Measurements from ENCODE around the gene PTPRJ.

PTPRJ gene

DNA sequence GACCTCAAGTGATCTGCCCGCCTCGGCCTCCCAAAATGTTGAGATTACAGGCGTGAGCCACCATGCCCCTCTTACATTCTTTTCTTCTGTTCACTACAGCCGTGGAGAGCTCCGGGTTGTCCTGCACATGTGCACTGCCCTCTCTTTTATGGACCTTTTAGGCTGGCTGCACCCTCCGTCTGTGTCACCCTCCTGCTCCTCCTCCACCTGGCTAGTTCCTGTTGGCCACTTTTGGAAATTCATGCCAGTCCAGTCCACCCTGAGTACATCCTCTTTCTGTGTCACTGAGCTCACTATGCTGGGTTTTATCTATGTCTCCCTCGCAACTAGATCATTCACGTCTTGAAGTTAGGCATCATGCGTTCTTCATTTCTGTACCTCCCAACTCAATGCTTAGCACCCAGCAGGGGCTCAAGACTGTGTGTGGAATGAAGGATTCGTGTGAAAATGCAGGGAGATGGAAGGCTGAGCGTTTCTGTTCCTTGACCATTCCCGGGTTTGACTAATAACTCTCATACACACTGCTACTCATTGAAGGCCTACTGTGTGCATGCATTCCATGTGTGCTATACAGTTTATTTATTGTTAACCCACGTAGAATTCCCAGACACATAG is 60.6 kb downstream of the PTPRJ start:
- no peak for DNase-seq (ENCODE audit: low read depth)

DNA sequence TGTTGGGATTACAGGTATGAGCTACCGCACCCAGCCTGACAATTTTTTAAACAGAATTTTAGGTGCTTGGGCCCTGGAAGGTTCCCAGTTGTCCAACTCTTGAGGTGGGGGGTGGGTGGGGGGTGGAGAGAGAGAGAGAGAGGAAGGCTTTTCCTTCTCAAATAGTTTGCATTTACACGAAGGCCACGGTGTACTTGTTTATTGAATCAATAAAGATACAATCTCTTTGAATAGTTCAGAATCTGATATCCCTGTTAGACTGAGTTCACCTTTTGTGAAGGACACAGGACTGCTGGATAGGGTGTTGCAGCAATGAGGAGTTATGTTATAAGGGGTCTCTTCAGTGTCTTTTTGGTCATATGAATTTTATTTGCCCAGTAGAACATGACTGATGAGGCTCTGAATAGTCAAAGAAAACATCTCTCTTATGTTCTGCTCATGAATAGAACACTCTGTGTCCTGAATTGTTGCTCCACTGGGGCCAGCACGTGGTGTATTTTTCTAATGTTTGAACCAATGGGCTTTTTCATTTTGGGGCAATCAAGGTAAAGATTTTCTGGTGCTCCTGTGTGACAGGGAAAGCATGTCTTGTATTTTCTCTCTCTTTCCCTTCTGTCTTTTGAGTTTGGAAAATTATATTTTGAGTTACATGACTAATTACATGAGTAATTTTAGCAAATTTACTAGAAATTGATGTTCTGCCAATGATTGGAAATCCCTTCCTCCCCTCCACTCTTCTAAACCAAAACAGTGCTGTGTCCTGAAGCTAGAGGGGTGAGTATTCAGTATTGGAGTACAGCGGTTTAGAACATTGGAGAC is 61.7 kb downstream of the PTPRJ start:
- DNase-seq (ENCODE audit: low read depth), result no peak

DNA sequence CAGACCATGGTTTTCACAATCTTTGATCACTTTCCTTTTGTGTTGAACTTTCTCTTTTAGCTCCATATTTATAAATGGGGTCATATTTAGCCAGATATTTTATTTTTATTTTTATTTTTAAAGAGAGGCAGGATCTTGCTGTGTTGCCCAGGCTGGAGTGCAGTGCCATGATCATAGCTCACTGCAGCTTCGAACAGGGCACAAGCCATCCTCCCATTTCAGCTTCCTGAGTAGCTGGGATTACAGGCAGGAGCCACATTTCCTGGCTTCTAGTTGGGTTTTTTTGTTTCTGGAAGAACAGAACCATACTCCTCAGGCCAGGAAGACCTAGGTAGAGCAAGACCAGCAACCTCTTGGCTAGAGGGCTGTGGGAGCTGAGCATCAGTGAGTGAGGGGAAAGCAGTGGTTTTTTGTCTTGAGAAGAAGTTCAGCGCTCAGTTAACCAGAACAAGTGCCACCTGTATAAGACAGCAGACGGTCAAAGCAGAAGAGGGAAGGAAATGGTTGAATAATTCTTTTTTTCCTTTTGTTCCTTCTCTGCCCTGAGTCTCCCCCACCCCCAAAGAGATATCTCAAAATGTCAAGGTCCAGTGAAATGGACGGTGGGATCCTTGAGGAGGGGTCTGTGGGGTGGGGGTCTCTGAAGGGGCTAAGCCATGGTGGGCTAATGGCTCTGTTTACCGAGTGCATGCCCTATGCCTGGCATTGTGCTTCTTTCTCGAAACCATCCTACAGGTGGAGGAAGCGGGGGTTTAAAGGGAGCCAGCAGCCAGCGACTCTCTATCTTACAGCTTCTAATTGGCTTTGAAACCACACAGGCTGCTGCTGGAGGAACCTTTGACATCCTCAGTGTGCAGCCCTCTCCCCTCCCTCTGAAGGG is 63.0 kb downstream of the PTPRJ start:
- no peak for DNase-seq (ENCODE audit: low read depth)

DNA sequence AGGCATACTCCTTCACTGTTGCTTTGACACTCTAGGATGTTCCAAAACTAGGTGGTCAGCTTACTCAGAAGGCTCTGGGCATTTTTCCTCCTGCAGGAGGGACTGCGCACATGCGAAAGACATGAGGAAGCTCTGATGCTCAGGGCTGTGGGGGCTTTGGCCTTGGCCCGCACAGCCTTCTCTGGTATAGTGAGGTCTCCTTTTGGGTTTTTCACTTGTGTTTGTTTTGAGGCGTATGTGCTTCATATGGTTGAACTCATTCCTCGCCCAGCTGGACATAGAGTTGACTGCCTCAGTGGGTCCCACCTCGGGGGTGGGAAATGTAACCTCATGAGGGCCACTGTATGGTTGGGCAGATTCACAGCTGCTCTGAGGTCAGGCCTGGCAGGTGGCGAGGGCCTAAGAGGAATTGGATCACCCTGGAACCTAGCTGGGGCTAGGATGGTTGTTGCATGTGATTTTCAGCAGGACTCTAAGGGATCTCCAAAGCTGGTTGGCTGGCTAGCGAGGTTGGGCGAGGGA is 63.7 kb downstream of the PTPRJ start:
- no peak for DNase-seq (ENCODE audit: low read depth)

DNA sequence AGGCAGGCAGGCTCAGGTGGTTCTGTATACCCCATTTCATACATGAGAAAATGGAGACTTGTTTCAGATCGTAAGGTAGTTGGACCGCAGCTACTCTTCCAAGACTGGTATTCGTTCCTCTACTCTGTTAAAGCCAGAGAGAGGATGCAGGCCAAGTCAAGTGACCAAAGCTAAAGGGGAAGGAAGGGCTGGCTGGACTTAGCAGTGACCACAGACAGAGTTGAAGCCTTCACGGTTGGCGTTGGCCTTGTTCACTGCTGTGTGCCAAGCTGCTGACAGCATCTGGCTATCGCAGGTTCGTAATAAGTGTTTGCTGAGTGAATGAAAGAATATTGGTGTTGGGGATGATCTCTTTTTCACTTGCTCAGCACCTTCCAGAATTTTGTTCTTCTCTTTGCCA is 64.2 kb downstream of the PTPRJ start:
- DNase-seq (ENCODE audit: low read depth), result no peak

DNA sequence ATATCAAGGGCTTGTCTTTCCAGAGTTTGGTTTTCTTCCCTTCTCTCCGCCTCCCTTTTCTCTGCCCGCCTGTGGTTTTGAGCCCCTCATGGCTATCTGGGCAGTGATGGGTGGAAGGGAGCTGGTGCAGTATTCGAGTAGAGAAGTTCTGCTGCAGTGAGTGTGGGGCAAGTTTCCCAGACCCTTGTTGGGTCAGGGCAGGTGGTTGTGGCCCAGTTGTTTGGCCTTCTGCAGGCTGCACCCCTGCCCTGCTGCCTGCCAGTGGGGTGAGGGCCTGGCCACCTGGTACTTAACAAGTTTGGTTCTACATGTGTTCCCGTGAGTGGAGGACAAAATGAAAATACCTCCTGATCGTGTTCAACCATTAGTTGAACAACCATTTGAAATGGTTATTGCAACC is 65.2 kb downstream of the PTPRJ start:
- DNase-seq (ENCODE audit: low read depth), result no peak

DNA sequence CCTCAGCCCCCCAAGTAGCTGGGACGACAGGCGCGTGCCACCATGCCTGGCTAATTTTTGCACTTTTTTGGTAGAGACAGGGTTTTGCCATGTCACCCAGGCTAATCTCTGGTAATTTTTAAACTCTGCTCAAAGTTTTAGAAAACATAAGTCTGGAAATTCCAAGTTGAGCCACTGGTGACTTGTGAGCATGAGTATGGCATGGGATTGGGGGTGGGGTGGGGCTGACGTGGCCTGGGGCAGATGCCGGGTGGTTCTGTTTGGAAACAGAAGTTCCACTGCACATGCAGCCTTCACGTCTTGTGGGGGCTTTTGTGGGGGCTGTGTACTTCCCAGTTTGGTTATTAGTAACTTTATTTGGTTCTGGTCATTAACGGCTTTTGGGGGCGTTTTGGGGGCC is 67.3 kb downstream of the PTPRJ start:
- DNase-seq (ENCODE audit: low read depth), result no peak

DNA sequence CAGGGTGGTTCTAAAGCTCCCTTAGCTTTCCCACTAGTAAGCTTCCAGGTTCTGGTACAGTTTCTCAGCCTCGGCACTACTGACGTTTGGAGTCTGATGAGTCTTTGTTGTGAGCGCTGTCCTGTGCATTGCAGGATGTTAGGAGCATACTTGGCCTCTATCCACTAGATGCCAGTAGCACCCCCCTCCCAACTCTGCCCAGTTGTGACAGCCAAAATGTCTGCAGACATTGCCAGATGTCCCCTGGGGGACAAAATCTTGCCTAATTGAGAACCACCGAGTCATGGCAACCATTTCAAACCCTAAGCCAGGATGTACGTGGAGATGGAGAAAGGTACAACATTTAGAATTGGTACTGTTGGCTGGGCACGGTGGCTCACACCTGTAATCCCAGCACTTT is 68.7 kb downstream of the PTPRJ start:
- DNase-seq (ENCODE audit: low read depth), result no peak

DNA sequence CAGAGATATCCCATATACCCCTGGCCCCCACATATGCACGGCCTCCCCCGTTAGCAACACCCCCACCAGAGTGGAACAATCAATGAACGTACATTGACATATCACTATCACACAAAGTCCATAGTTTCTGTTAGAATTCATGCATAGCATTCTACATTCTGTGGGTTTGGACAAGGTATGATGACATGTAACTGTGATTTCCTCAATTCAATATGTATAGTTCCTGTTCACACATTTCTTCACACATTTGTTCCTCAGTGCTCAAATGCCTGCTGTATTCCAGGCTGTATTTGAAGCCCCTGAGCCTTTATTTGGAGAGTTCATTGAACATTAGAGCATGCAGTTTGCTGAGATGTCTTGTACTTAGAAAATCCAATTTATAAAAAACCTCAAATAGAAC is 69.9 kb downstream of the PTPRJ start:
- no peak for DNase-seq (ENCODE audit: low read depth)

DNA sequence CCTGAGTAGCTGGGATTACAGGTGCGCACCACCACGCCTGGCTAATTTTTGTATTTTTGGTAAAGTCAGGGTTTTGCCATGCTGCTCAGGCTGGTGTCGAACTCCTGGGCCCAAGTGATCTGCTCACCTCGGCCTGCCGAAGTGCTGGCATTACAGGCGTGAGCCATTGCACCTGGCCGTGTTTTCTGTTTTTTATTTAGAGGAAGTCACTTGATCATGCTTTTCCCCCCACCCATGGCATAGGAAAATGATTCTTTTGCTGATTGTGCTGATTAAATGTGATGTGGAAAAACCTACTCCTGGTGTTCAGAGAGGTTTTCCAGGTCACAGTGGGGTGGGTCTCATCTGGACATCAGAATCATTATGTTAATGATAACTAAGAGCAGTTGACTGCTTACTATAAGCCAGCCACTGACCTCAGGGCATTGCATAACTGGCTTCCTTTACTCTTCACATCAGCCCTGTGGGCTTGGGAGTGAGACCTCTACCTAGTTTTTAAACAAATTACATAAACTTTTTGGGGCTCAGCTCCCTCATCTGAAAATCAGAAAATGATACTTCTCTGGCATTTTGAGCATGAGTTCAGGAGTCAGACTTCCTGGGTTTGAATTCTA is 71.0 kb downstream of the PTPRJ start:
- DNase-seq (ENCODE audit: low read depth), result no peak

DNA sequence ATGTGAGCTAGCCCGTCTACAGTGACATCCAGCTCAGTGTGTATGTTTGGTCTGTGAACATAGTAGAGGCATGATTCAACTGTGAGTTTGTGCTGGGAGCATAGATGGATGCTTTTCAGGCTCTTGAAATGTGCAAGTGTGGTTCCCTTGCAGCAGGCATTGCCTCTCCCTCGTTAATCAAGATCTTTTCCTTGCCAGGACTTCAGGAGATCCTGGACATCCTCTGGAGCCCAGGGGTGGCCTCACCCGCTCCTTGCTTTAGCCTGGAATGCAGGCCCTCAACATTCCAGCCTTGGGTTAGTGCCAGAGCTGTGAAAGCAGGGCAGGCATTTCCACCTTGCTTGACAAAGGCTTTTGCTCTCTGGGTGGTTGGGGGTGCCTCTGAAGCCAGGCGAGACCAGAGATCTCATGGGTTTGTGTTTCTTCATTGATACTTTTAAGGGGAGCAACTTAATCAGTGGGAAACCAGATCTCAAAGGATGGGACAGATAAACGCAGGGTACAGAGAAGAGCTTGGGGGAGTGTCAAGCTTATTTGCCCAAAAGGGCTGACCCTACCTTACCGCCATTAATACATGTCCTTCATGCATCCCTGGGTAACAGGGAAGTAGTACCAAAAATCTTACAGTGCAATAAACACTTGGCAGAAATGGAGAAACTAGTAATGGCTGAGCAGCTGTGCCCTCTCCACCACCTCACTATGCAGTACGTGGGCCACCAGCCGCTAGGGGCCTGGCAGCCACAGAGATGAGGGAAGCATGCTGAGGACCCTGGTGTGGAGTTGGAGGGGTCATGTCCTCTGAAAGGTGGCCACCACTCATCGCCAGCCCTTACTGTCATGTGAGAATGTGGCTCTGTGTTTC is 72.1 kb downstream of the PTPRJ start:
- DNase-seq (ENCODE audit: low read depth), result peak; percentile 43

DNA sequence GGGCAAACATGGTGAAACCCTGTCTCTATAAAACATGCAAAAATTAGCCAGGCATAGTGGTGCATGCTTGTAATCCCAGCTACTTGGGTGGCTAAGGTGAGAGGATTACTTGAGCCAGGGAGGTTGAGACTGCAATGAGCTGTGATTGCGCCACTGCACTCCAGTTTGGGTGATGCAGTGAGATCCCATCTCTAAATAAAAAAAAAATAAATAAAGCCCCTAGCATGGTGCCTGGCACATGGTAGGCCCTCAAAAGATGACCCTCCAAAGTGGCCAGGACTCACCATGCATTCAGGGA is 74.6 kb downstream of the PTPRJ start:
- DNase-seq (ENCODE audit: low read depth), result no peak

DNA sequence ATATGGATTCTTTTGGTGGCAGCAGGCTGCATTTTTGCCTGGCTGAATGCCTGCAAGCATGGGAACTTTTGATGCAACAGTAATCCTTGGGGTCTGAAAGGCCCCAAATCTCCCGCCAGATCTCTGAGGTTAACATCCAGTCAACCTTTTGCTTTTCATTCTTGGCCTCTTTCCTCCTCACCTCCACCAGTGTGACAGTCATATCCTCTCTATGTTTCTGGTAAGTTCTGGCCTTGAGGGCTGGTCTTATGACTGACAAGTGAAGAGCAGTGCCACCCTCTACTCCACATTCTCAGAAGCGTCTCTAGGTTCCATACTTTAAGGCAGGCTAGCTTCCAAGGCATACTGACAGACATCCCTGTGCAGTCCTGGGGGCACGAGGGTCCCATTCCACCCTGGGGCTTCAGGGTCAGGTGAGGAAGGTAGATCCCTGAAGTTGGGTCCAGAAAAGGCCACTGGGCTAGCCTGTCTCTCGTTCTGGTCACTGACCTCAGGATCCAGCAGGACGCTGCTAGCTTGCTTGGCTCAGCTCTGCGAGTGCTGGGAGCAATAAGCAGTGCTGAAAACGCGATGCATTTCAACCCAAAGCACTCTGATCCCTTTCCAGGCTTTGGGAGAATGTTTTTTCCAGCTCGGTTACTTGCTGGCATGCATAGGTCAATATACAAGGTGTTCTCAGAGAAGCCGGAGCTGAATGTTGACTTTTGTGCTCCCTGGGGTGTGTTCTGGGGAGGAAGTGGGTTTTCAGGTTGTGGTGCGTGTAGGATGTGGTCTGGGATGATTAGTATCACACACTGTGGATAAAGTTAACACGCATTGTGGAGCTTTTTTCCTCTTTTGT is 75.2 kb downstream of the PTPRJ start:
- DNase-seq (ENCODE audit: low read depth), result peak; percentile 78

DNA sequence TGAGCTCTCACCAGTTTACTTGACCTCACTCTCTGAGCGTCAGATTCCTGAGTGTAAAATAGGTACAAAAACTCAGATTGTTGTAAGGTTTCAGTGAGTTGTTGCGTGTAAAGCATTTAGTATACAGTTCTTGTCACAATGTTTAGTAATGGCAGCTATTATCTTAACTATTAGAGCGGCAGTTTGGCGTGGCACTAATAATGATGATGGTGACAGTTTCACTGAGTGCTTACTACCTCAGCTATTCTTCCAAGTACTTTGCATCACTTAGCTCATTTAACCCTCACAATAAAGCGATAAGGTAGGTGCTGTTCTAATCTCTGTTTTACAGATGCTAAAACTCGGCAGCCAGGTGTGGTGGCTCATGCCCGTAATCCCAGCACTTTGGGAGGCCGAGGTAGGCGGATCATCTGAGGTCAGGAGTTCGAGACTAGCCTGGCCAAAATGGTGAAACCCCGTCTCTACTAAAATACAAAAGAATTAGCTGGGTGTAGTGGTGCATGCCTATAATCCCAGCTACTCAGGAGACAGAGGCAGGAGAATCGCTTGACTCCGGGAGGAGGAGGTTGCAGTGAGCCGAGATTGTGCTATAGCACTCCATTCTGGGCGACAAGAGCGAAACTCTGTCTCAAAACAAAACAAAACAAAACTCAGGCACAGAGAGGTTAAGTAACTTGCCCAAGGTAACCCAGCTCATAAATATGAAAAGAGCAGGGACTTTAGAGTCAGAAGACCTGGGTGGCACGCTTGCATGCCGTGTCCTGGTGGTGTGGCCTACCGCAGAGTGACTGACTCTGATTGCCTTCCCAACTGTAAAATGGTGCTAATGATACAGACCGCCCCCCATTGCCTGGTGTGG is 76.2 kb downstream of the PTPRJ start:
- DNase-seq (ENCODE audit: low read depth), result no peak

DNA sequence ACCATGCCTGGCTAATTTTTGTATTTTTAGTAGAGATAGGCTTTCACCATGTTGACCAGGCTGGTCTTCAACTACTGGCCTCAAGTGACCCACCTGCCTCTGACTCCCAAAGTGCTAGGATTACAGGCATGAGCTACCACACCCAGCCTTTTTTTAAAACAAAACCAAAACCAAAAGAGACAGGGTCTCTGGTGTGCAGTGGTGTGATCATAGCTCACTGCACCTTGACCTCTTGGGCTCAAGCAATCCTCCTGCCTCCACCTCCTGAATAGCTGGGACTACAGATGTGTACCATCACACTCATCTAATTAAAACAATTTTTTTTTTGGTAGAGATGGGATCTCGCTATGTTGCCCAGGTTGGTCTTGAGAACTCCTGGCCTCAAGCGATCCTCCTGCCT is 77.7 kb downstream of the PTPRJ start:
- DNase-seq (ENCODE audit: low read depth), result no peak

DNA sequence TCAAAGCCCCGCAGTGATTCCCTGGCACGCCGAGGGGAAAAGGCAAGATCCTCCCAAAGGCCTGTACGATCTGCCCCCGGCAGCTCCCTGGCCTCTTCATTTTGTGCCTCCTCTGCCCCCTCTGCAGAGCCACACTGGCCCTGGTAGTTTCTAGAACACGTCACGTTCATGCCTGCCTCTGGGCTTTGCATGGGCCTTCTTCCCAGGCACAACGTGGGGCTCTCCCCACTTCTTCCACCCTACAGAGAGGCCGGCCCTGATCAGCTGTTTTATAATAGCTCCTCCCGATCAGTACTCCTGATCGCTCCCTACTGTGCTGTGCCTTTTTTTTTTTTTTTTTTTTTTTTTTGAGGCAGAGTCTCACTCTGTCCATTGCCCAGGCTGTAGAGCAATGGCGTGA is 78.4 kb downstream of the PTPRJ start:
- no peak for DNase-seq (ENCODE audit: low read depth)

DNA sequence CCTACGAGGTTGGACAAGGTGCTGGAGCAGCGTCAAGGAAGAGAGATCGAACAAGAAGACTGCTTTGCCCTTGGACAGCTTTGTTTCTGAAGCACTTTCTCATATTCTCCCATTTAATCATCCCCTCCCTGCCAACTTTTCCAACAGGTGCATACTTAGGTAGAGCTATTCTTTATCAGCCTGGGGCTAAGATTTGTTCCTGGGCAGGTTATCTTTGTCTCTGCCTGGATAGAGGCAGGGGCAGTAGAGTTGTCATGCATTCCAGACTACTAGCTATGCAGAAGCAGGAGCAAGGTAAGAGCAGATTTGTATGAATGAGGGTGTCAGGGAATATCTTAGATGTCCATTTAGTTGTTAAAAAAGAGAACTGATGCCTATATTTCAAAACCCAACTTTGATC is 82.3 kb downstream of the PTPRJ start:
- no peak for DNase-seq (ENCODE audit: low read depth)

DNA sequence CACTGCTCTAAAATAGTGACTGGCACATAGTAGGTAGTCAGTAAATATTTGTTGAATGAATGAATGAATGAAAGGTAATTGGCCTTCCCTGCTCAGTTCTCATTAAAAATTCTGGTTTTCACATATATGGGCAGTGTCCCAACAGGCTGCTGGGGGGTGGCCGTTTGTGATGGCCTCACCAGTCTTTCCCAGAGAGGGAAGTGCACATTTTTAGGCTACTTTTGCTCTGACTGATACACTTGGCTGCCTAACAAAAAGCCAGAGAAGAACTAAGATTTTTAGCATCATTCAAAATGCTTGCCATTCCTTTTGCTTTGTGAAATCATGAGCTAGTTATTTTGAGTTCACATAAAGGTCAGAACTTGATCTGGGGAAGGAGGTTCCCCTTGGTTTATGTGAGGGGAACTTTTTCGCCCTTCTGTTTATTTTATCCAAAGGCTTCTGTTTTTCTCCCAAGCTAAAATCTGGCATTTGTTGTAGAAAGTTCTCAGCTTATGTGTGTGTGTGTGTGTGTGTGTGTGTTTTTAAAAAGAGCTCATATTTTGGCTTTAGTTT is 83.1 kb downstream of the PTPRJ start:
- DNase-seq (ENCODE audit: low read depth), result peak; percentile 93

DNA sequence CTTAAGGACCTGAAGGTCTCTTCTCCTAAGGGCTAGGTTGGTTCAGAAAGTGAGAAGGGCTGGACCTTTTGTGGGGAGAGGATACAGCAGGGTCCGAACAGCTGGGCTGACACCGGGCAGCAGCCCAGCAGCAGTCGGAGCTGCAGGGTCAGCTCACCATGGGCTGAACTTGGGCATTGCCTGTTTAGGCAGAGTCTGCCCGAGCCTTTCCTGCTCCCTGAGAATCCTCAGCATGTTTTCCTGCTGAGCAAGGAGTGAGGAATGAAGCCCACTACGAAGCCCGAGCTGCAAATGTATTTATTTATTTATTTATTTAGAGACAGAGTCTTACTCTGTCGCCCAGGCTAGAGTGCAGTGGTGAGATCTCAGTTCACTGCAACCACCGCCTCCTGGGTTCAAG is 83.9 kb downstream of the PTPRJ start:
- peak; percentile 62 for DNase-seq (ENCODE audit: low read depth)
